HG02981 (cell line): ENCODE results near the gene ERMARD.

ENCODE experiments used
- ATAC-seq: cut with Tn5 transposase; IDR thresholded peaks from one replicate; pipeline ENCODE4 v1.9.1; 2021; ENCODE audit warnings: mild to moderate bottlenecking, moderate library complexity; ENCODE audit not compliant: unreplicated experiment

The ERMARD gene

DNA sequence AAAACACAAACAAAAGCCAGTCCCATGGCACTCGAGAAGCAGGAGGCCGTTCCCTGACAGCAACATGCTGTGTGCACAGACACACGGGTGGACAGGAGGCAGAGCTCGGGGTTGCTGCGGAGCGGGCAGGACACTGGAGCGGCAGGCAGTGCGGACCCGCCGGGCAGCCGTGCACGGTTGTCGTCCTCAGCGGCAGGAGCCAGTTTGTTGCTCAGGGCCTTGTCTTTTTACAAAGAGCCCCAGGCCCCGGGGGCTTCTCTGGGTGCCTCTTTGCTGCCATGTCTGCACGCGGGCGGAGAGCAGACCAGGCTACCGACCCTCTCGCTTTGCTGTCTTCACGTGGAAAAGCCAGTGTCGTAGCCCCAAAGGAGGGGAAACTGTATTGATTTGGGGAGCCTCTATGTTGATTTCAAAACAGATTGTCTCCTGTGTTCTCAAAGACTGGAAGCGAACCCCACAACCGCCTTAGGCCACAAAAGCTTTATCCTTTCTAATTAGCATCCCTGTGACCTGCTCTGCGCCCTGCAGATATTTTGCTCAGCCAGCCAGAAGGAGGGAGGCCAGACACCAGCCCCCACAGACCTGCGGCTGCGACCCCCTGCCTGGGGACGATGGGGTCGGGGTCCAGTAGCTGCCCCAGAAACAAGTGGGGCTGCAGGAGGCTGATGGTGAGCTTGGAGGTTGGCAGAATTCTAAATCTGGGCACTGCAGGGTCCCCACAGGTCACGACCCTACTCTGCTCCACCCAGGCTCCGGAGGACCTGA lies 50.2 kb downstream of the ERMARD start:
- ATAC-seq = no peak

DNA sequence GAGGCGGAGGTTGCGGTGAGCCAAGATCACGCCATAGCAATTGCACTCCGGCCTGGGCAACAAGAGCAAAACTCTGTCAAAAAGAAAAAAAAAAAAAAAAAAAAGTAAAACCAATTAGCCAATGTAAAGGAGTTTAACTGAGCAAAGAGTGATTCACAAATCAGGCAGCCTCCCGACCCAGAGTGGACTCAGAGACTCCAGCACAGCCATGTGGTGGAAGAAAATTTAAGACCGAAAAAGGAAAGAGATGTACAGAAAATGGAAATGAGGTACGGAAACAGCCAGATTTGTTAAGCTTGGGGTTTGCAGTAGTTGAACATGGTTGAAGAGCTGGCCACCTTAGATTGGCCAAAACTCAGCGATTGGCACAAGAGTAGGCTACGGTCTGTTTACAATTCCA lies 51.4 kb downstream of the ERMARD start:
- ATAC-seq = no peak

DNA sequence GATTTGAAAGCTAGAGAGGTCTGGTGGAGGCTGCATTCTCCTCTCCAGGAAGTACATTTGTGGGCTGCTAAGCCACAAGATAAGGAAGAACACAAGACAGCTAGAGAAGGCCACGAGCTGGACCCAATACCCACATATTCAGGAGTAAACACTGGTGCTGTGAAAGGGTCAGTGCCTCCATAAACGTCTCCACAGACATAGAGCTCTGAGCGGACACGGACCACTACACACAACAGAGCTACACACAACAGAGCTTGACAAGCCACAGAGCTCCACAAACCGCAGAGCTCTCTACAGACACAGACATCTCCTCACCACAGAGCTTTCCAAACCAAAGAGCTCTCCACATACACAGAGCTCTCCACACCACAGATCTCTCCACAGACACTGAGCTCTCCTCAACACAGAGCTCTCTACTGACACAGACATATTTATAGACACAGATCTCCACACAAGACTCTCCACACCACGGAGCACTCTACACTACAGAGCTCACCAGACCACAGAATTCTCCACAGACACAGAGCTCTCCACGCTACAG lies 51.9 kb downstream of the ERMARD start:
- ATAC-seq = peak; percentile 40

DNA sequence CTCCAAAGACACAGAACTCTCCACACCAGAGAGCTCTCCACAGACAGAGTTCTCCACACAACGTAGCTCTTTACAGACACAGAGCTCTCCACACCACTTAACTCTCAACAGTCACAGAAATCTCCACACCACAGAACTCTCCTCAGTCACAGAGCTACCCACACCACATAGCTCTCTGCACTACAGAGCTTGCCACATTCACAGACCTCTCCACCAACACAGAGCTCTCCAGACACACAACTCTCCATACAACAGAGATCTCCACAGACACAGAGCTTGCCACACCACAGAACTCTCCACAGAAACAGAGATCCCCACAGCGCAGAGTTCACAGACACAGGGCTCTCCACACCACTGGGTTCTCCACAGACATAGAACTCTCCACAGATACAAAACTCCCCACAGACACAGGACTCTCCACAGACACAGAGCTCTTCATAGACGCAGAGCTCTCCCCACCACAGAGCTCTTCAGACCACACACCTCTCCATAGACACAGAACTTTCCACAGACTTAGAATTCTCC lies 52.5 kb downstream of the ERMARD start:
- peak; percentile 16 for ATAC-seq

DNA sequence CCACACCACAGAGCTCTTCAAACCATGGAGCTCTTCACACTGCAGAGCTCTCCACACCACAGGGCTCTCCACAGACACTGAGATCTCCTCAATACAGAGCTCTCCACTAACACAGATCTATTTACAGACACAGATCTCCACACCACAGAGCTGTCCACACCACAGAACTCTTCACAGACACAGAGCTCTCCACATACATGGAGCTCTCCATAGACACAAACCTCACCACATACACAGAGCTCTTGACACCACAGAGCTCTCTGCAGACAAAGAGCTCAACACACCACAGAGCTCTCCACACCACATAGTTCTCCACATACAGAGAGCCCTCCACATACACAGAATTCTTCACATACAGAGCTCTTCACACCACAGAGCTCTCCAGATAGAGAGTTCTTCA lies 53.0 kb downstream of the ERMARD start:
- no peak for ATAC-seq

DNA sequence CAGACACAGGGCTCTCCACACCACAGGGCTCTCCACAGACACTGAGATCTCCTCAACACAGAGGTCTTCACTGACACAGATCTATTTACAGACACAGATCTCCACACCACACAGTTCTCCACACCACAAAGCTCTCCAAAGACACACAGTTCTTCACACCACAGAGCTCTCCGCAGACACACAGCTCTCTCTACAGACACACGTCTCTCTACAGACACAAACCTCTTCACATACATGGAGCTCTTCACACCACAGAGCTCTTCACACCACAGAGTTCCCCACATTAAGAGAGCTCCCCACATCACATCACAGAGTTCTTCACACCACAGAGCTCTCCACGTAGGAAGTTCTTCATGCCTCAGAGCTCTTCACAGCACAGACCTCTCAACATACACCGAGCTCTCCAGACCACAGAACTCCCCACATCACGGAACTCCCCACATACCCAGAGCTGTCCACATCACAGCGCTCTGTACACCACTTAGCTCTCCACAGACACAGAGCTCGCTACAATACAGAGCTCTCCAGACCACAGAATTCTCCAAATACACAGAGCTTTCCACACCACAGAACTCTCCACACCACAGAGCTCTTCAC lies 53.9 kb downstream of the ERMARD start:
- ATAC-seq = peak; percentile 36

DNA sequence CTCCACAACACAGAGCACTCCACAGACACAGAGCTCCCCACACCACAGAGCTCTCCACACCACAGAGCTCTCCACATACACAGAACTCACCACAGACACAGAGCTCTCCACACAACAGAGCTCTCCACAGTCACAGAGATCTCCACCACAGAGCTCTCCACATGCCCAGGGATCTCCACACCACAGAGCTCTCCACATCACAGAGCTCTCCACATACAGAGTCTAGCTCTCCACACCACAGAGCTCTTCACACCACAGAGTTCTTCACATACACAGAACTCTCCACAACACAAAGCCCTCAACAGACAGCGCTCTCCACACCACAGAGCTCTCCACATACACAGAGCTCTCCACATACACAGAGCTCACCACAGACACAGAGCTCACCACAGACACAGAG lies 55.3 kb downstream of the ERMARD start:
- ATAC-seq = no peak

DNA sequence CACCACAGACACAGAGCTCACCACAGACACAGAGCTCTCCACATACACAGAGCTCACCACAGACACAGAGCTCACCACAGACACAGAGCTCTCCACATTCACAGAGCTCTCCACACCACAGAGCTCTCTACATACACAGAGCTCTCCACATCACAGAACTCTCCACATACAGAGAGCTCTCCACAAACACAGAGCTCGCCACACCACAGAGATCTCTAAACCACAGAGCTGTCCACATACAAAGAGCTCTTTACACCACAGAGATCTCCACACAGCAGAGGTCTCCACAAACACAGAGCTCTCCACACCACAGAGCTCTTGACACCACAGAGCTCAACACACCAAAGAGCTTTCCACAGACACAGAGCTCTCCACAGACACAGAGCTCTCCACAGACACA lies 55.8 kb downstream of the ERMARD start:
- ATAC-seq = no peak

DNA sequence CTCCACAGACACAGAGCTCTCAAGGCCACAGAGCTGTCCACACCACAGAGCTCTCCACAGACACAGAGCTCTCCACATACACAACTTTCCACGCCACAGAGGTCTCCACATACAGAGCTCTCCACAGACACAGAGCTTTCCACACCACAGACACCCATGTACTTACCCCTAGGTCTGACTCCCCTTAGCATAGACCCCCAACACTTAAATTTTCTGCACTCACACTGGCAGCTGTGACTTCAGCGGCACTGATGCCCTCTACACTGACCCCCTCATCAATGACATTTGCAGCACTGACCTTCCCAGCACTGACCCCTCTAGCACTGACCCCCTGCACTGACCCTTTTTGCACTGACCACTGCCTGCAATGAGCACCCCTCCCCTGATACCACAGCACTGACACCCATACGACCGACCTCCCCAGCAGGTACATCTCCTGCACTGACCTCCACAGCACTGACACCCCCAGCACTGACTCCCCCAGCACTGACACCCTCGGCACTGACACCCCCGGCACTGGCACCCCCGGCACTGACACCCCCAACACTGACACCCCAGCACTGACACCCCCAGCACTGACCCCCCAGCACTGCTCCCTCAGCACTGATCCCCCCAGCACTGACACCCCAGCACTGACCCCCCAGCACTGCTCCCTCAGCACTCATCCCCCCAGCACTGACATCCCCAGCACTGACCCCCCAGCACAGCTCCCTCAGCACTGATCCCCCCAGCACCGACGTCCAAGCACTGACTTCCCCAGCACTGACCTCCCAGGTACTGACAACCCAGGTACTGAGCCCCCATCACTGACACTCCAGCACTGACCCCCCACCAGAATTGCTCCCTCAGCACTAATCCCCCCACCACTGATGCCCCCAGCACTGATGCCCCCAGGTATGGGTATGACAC lies 56.5 kb downstream of the ERMARD start:
- ATAC-seq = no peak

DNA sequence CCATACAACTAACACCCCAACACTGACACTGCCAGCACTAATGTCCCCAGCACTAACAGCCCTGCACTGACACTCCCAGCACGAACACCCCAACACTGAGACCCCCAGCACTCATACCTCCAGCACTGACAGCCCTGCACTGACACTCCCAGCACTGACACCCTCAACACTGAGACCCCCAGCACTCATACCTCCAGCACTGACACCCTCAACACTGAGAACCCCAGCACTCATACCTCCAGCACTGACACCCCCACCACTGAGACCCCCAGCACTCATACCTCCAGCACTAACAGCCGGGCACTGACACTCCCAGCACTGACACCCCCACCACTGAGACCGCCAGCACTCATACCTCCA lies 57.2 kb downstream of the ERMARD start:
- no peak for ATAC-seq

DNA sequence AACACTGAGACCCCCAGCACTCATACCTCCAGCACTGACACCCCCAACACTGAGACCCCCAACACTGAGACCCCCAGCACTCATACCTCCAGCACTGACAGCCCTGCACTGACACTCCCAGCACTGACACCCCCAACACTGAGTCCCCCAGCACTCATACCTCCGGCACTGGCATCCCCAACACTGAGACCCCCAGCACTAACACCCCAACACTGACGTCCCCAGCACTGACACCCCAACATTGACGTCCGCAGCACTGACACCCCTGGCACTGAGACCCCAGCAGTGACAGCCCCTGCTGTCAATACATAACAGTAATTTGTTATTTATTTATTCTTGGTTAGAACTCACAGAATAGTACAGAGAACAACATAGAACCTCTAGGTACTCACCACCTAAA lies 58.0 kb downstream of the ERMARD start:
- ATAC-seq = no peak

DNA sequence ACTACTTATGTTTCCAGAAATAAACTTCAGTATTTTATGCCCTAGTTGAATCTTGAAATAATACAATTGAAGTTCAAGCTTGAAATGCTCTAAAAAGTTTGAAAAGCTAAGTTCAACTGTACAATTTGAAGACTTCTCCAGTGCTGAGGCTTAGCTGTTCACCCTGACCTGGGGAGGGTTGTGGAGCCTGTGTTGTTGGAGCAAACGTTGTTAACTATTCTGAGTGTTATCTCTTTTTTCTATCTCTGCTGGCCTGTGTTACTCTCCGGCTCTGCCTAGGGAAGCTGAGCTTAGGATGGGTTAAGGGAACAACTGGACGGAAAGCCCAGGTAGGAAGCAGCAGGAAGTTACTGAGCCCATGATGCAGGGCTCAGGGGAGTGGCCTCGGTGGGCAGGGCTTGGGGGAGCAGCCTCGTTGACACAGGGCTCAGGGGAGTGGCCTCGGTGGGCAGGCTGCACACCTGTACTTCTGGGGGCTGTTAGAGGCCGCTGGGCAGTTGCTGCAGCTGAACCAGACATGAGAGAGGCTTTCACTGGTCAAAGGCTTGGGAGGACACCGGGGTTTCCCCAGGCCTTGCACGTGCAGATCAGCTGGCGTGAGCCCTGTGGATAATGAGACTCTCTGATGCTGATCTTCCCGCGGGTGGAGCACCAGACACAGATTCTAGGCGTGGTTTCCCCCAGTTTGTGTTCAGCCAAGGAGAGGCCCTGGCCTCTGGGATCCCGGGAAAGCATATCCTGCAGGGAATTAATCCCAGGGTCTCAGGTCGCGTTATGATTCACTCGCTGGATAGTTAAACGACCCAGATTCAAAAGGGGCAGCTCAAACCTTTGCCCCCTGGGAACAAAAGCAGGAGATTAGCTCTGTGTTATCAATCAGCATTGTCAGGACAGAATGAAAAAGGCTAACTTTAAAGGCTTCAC lies 58.9 kb downstream of the ERMARD start:
- ATAC-seq = no peak

DNA sequence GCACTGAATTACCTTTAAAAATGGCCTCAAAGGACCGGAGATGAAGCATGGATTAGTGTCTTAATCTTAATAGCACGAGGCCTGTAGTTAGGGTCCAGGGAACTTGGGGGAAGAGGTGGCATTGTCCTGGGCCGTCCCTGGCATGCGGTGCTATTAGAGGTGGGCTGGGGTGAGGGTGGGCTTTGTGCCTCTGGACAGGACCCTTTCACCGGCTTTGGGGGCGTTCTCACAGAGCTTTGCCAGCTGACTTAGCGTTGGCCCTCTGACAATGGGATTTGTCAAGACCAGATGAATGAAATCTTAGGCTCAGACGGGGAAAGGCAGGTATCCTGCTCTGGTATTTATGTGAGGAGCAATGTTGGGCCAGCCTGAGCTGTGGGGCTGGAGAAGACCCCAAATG lies 59.6 kb downstream of the ERMARD start:
- no peak for ATAC-seq

DNA sequence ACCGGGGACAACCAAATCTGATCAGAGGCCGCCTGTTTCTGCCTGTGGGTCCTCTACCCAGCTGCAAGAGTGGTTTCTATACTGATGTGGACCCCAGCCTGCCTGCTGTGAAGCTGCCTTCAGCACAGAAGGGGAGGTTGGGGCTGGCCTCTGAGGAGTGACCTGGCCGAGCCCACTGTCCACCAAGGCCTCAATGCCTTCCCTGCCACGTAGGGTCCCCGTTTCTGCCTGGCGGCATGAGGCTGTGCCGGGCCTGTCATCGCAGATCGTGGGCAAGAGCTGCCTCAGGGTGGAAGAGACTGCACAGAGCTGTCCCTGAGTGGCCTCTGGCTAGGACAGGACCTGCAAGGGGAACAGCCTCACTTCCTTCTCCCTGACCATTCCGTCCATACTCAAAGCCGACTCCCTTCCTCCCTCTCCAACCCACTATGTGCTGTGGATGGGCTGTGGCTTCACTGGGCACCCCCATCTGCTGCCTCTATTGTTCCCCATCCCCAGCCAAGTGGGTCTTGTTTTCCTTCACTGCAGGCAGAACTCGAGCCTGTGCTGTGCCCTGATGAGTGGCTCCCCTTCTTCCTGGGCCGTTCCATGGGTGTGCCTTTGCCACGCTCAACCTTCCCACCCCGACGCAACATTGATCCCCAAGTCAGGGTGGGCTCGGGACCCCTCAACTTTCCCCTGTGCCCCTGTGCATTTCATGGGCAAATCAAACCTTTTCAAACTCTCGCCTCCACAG lies 60.3 kb downstream of the ERMARD start:
- no peak for ATAC-seq

DNA sequence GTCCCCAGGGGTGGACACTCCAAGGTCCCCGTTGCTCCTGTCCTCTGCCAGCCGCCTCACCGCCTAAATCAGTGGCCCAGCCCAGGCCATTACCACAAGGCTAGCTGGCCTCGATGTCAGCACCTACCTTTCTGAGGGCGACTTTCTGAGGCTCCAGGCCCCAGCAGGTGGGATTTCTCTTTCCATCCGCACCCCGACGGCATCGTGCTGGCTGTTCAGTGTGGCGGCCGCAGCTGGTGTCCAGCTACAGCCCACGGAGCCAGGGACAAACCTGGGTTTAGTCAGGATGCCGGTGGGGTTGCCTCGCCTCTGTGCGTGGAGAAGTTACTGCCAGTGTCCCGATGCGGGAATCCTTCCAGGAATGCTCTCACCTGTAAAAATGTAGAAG lies 60.8 kb downstream of the ERMARD start:
- ATAC-seq = no peak

DNA sequence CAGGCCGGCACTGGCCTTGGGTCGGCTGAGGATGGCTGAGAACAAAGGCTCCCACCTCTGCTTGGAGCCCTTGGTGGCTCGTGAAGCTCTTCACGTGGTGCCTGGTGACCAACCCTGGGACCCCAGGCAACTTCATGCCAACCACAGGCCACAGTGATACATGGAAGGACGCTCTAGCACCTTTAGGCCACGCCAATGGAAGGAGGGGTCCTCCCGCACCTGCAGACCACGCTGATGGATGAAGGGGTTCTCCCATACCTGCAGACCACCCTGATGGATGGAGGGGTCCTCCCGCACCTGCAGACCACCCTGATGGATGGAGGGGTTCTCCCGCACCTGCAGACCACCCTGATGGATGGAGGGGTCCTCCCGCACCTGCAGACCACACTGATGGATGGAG lies 62.5 kb downstream of the ERMARD start:
- ATAC-seq = no peak

DNA sequence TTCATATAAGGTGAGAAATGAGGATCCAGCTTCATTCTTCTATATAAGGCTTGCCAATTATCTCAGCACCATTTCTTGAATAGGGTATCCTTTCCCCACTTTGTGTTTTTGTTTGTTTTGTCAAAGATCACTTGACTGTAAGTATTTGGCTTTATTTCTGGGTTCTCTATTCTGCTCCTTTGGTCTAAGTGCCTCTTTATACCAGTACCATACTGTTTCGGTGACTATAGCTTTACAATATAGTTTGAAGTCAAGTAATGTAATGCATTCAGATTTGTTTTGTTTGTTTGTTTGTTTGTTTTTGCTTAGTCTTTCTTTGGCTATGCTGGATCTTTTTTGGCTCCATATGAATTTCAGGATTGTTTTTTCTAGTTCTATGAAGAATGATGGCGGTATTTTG lies 64.6 kb downstream of the ERMARD start:
- ATAC-seq = no peak

DNA sequence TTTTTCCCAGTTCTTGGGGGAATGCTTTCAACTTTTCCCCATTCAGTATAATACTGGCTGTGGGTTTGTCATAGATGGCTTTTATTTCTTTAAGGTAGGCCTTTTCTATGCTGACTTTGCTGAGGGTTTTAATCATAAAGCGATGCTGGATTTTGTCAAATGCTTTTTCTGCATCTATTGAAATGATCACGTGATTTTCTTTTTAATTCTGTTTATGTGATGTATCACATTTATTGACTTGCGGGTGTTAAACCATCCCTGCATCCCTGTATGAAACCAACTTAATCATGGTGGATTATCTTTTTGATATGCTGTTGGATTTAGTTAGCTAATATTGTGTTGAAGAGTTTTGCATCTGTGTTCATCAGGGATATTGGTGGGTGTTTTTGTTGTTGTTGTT lies 65.6 kb downstream of the ERMARD start:
- ATAC-seq = no peak

DNA sequence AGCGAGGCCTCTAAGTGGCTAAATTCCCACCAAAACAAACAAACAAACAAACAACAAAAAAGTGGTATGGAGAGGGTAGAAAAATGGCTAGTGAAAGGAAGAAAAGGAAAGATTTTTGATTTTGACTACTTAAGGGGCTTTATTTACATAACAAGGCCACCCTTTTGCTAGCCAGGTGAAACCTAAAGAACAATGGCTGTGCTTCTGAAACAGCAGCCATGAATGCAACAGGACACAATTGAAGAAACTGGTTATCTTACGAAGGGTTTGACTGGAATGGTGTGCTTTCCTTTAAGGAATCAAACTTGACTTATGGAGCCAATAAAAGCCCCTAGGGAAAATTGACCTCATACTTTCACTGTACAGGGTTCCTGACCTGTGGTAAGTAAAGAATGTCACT lies 68.9 kb downstream of the ERMARD start:
- ATAC-seq = no peak

DNA sequence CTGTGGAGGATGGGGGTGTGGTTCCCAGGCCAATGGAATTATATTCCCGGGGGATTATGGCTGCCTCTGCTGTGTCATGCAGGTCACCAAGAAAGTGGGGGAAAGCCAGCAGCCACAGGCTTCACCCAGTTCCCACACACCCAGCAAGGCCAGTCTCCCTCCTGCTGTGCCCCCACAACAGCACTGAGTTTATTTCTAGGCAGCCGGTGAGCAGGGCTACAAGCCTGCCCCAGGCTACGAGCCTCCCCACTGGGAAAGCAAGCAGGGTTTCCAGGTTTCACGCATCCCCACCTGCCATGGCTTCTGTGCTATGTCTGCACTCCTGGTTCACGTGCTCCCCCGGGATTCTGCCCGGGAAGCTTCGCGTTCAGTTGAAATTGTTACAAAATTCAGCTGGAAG lies 72.6 kb downstream of the ERMARD start:
- no peak for ATAC-seq
